Thoracic aorta (tissue), 2 donors: ENCODE results near the gene TTC31. TPM values are rescaled to one million over a fixed set of nuclear protein-coding genes. Genes with fewer than 3 reads are reported as not detected.

Source experiments
- ATAC-seq: fragments of 150-250 bp; one replicate; pipeline ENCODE4 v1.8.0; 2017; ENCODE audit warnings: low read depth; ENCODE audit not compliant: insufficient number of reproducible peaks, low FRiP score
- DNase-seq: peaks from one replicate; pipeline ENCODE4 v3.0.0-alpha.2; 2020; ENCODE audit warnings: low spot score
- H3K27ac ChIP-seq, 2 donors: fragments of 200-600 bp; sonication (generic); 1 replicate in 1 of 2; 2 replicates in 1 of 2; pipeline ENCODE4 v1.5.1; 2016; ENCODE audit warnings: mild to moderate bottlenecking in 2 of 2, moderate library complexity in 2 of 2
- H3K27me3 ChIP-seq: fragments of 200-600 bp; sonication (generic); replicated peaks from 2 replicates; pipeline ENCODE4 v1.6.0; 2016; ENCODE audit warnings: mild to moderate bottlenecking; ENCODE audit not compliant: insufficient read depth
- H3K36me3 ChIP-seq: fragments of 200-600 bp; sonication (generic); one replicate; pipeline ENCODE4 v1.5.1; 2016
- H3K4me1 ChIP-seq, 2 donors: fragments of 200-600 bp; sonication (generic); 1 replicate in 1 of 2; 2 replicates in 1 of 2; pipeline versions ENCODE4 v1.5.1 to v1.6.0; 2016; ENCODE audit warnings: low read depth in 2 of 2, mild to moderate bottlenecking in 1 of 2; ENCODE audit not compliant: control insufficient read depth in 1 of 2
- H3K4me3 ChIP-seq: fragments of 200-600 bp; sonication (generic); 2 replicates; pipeline ENCODE4 v1.5.1; 2016; ENCODE audit warnings: mild to moderate bottlenecking
- H3K9me3 ChIP-seq: fragments of 200-600 bp; sonication (generic); 2 replicates; pipeline ENCODE4 v1.5.1; 2016
- total RNA-seq, 2 donors: library from RNA; depleted of rRNA; stranded (reverse); fragments of >200 nt; gene quantifications; one replicate each; pipeline versions ENCODE4 v1.1.0 to v1.2.3, GENCODE V29; 2016
- TF ChIP-seq, protein P1 (sequence below): fragments of 200-600 bp; sonication (generic); IDR thresholded peaks from one replicate; pipeline ENCODE4 v1.5.1; 2019; ENCODE audit warnings: antibody characterized with exemption

TTC31 gene
- total RNA-seq, 2 donors from 2014 or later, result 37.9 to 38.9 TPM

- ATAC-seq (no peak), DNase-seq (no peak)
- H3K9me3 ChIP-seq, result no peaks in the 10 kb centered on the region
- TF ChIP-seq, protein P1, sequence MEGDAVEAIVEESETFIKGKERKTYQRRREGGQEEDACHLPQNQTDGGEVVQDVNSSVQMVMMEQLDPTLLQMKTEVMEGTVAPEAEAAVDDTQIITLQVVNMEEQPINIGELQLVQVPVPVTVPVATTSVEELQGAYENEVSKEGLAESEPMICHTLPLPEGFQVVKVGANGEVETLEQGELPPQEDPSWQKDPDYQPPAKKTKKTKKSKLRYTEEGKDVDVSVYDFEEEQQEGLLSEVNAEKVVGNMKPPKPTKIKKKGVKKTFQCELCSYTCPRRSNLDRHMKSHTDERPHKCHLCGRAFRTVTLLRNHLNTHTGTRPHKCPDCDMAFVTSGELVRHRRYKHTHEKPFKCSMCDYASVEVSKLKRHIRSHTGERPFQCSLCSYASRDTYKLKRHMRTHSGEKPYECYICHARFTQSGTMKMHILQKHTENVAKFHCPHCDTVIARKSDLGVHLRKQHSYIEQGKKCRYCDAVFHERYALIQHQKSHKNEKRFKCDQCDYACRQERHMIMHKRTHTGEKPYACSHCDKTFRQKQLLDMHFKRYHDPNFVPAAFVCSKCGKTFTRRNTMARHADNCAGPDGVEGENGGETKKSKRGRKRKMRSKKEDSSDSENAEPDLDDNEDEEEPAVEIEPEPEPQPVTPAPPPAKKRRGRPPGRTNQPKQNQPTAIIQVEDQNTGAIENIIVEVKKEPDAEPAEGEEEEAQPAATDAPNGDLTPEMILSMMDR, result no peak
- H3K27me3 ChIP-seq, result peaks cover 6% of the 10 kb centered on the region
- H3K4me1 ChIP-seq, result peaks cover 16 to 33% of the 10 kb centered on the region in 2 donors
- peaks cover 9% of the 10 kb centered on the region for H3K36me3 ChIP-seq
- H3K4me3 ChIP-seq, result peak overlapping the region; percentile 65
- peak overlapping the region in 1 of 2 donors; percentile 37 for H3K27ac ChIP-seq
Observed at GRCh38 chr2:74497777-74498499, 15.1 kb downstream of the TTC31 start.

- no peaks in the 10 kb centered on the region for H3K9me3 ChIP-seq
- peaks cover 16 to 41% of the 10 kb centered on the region in 2 donors for H3K4me1 ChIP-seq
- H3K4me3 ChIP-seq, result peak overlapping the region; percentile 65
- no peak for ATAC-seq
- DNase-seq, result no peak
- peaks cover 6% of the 10 kb centered on the region for H3K27me3 ChIP-seq
- TF ChIP-seq, protein P1, result no peak
- H3K36me3 ChIP-seq, result peaks cover 1% of the 10 kb centered on the region
- H3K27ac ChIP-seq, result peak overlapping the region in 1 of 2 donors; percentile 37
Observed at GRCh38 chr2:74498500-74499266, 15.8 kb downstream of the TTC31 start.

GRCh38 chr2:74499267-74499939, 16.5 kb downstream of the TTC31 start, which contains the start of gene LBX2:
Gene LBX2 (minus strand): TSS chr2:74499603. CDS start chr2:74499537, 66 bp downstream.
- peaks cover 16 to 41% of the 10 kb centered on the region in 2 donors for H3K4me1 ChIP-seq
- TF ChIP-seq, protein P1, result no peak

GRCh38 chr2:74499940-74500577, 17.2 kb downstream of the TTC31 start:
- Histone ChIP-seq H3K4me1 (peaks cover 16 to 41% of the 10 kb centered on the region in 2 donors), H3K27ac (no peak overlapping the region), H3K27me3 (peaks cover 6% of the 10 kb centered on the region), H3K9me3 (no peaks in the 10 kb centered on the region), H3K36me3 (peaks cover 6% of the 10 kb centered on the region), H3K4me3 (no peak overlapping the region)
- TF ChIP-seq, protein P1, result no peak
- DNase-seq (no peak), ATAC-seq (no peak)

More at GRCh38 chr2:74499267-74499939, 16.5 kb downstream of the TTC31 start, which contains the start of gene LBX2:
- no peak for DNase-seq
- Histone ChIP-seq H3K36me3 (no peaks in the 10 kb centered on the region), H3K27ac (peak within 1 kb of the TSS in 1 of 2 donors; percentile 37), H3K9me3 (no peaks in the 10 kb centered on the region), H3K4me3 (peak within 1 kb of the TSS; percentile 65), H3K27me3 (peaks cover 6% of the 10 kb centered on the region)
- no peak for ATAC-seq
